Osteoblast (primary cell): Measurements from ENCODE around the gene CDC6. TPM values are rescaled to one million over a fixed set of nuclear protein-coding genes. Genes with fewer than 3 reads are reported as not detected.

ENCODE experiments used
- DNase-seq: peaks from one replicate; pipeline ENCODE4 v3.0.0; 2011; ENCODE audit warnings: low spot score, mixed read lengths; ENCODE audit not compliant: insufficient read length; ENCODE audit errors: missing footprints
- H2AFZ ChIP-seq: 2 replicates; pipeline ENCODE4 v1.6.0; 2011; ENCODE audit warnings: mild to moderate bottlenecking, low read length
- H3K27ac ChIP-seq: 2 replicates; pipeline ENCODE4 v1.5.1; 2011; ENCODE audit warnings: mild to moderate bottlenecking, low read depth, low read length, moderate library complexity
- H3K27me3 ChIP-seq: 2 replicates; pipeline ENCODE4 v1.6.0; 2012; ENCODE audit warnings: mild to moderate bottlenecking, control low read depth, inconsistent platforms, low read length, moderate library complexity; ENCODE audit not compliant: insufficient read depth
- H3K36me3 ChIP-seq: 2 replicates; pipeline ENCODE4 v1.5.1; 2011; ENCODE audit warnings: mild to moderate bottlenecking, low read length, control low read depth, moderate library complexity; ENCODE audit not compliant: insufficient read depth
- H3K4me1 ChIP-seq: 2 replicates; pipeline ENCODE4 v1.5.1; 2011; ENCODE audit warnings: mild to moderate bottlenecking, low read length, control low read depth, moderate library complexity; ENCODE audit not compliant: insufficient read depth
- H3K4me2 ChIP-seq: 2 replicates; pipeline ENCODE4 v1.6.0; 2011; ENCODE audit warnings: mild to moderate bottlenecking, low read length; ENCODE audit not compliant: insufficient read depth
- H3K4me3 ChIP-seq: fragments of 200-600 bp; sonication (generic); 3 replicates; pipeline ENCODE4 v1.5.1; 2012; ENCODE audit warnings: mild to moderate bottlenecking, low read length, inconsistent platforms; ENCODE audit not compliant: insufficient read depth
- H3K79me2 ChIP-seq: 2 replicates; pipeline ENCODE4 v1.6.0; 2012; ENCODE audit warnings: mild to moderate bottlenecking, low read length, control low read depth, inconsistent platforms; ENCODE audit not compliant: insufficient read depth
- H3K9me3 ChIP-seq: 2 replicates; pipeline ENCODE4 v1.5.1; 2011; ENCODE audit warnings: low read depth, low read length, control low read depth
- H4K20me1 ChIP-seq: 2 replicates; pipeline ENCODE4 v1.6.0; 2012; ENCODE audit warnings: mild to moderate bottlenecking, low read length, control low read depth; ENCODE audit not compliant: insufficient read depth
- total RNA-seq: library from RNA; depleted of rRNA; stranded (reverse); fragments of >200 nt; gene quantifications from 2 replicates; pipeline ENCODE4 v1.2.3, GENCODE V29; 2012
- TF ChIP-seq, protein P1 (sequence below): IDR thresholded peaks from 2 replicates; pipeline ENCODE4 v1.5.1; 2011; ENCODE audit warnings: mild to moderate bottlenecking, low read depth, low read length, moderate library complexity; ENCODE audit errors: extremely low read depth

CDC6 gene
- total RNA-seq, 1 donor: 5.1 TPM

DNA sequence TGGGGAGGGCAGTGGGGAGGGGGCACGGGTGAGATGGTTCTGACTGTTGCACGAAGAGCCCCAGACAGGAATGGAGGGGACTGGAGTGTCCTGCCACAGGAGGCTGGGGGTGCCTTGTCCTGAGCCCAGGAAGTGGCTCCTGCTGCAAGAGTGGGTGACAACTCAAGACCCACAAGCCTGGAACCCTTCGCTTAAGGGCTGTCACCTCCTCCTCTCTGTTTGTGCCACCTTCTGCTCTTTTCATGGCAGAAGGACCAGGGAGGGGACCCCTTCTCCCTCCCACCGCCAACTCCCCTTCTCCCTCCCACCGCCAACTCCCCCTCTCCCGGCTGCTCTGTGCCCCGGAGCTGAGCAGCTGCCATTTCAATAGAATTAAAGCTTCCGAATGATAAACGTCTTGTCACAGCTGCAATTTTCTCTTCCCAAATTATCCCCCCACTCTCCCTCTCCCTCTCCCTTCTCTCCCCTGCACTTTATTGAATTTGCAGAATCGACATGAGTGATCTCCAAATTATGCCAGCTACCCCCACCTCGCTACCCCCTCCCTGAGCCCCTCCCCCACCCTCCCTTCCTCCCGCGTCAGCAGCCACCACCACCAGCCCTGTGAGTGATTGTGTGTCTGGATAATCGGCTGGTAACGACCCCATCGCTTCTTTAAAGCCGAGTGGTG, 63.1 kb downstream of the CDC6 start:
- peaks cover 64% of the 10 kb centered on the region for H3K79me2 ChIP-seq
- no peak overlapping the region for H3K4me3 ChIP-seq
- no peaks in the 10 kb centered on the region for H3K27me3 ChIP-seq
- no peaks in the 10 kb centered on the region for H3K9me3 ChIP-seq
- peak overlapping the region; percentile 54 for H3K27ac ChIP-seq
- TF ChIP-seq, protein P1, sequence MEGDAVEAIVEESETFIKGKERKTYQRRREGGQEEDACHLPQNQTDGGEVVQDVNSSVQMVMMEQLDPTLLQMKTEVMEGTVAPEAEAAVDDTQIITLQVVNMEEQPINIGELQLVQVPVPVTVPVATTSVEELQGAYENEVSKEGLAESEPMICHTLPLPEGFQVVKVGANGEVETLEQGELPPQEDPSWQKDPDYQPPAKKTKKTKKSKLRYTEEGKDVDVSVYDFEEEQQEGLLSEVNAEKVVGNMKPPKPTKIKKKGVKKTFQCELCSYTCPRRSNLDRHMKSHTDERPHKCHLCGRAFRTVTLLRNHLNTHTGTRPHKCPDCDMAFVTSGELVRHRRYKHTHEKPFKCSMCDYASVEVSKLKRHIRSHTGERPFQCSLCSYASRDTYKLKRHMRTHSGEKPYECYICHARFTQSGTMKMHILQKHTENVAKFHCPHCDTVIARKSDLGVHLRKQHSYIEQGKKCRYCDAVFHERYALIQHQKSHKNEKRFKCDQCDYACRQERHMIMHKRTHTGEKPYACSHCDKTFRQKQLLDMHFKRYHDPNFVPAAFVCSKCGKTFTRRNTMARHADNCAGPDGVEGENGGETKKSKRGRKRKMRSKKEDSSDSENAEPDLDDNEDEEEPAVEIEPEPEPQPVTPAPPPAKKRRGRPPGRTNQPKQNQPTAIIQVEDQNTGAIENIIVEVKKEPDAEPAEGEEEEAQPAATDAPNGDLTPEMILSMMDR: no peak
- peak; percentile 44 for DNase-seq
- peaks cover 32% of the 10 kb centered on the region for H3K4me1 ChIP-seq
- H4K20me1 ChIP-seq: peaks cover 72% of the 10 kb centered on the region
- H3K4me2 ChIP-seq: no peak overlapping the region
- H3K36me3 ChIP-seq: peaks cover 40% of the 10 kb centered on the region
- no peak overlapping the region for H2AFZ ChIP-seq

GRCh38 chr17:40351359-40352236, 63.9 kb downstream of the CDC6 start:
- Histone ChIP-seq H3K4me3 (no peak overlapping the region), H4K20me1 (peaks cover 66% of the 10 kb centered on the region), H3K27me3 (no peaks in the 10 kb centered on the region), H3K27ac (no peak overlapping the region), H3K9me3 (no peaks in the 10 kb centered on the region), H3K4me1 (peaks cover 28% of the 10 kb centered on the region), H3K36me3 (peaks cover 40% of the 10 kb centered on the region), H2AFZ (no peak overlapping the region), H3K79me2 (peaks cover 56% of the 10 kb centered on the region), H3K4me2 (no peak overlapping the region)
- TF ChIP-seq, protein P1: no peak
- DNase-seq: peak; percentile 70

DNA sequence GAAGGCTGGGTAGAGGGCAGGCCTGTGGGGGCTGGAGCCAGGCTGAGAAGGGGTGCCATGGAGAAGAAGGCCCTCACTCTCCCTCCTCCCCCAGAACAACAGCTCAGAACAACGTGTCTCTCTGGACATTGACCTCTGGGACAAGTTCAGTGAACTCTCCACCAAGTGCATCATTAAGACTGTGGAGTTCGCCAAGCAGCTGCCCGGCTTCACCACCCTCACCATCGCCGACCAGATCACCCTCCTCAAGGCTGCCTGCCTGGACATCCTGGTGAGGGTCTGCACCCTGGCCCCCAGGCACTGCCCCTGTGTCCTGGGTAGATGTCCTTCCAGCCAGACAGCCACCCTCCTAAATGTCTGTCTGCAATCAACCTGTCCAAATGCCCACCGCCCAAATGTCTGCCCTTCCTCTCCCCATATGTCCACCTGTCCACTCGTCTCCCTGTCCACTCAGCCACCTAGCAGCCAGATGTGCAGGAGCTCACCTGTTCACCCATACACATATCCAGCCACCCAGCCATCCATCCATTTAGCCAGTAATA, 64.6 kb downstream of the CDC6 start:
- TF ChIP-seq, protein P1: no peak
- H3K4me3 ChIP-seq: no peak overlapping the region
- H3K79me2 ChIP-seq: peaks cover 49% of the 10 kb centered on the region
- H4K20me1 ChIP-seq: peaks cover 59% of the 10 kb centered on the region
- no peaks in the 10 kb centered on the region for H3K27me3 ChIP-seq
- peaks cover 40% of the 10 kb centered on the region for H3K36me3 ChIP-seq
- DNase-seq: peak; percentile 50
- peak overlapping the region; percentile 28 for H3K27ac ChIP-seq
- H2AFZ ChIP-seq: no peak overlapping the region
- peaks cover 22% of the 10 kb centered on the region for H3K4me1 ChIP-seq
- H3K4me2 ChIP-seq: no peak overlapping the region
- no peaks in the 10 kb centered on the region for H3K9me3 ChIP-seq
